AG08396 (cell line): ENCODE measurements around the gene MNAT1.
"Not testable (repeated sequence)": the region's sequence is repeated elsewhere in the genome, so short reads cannot be mapped to it uniquely, and the experiment has no call there.

Experiments used
- DNase-seq: peaks from one replicate; pipeline ENCODE4 v3.0.0; 2012; ENCODE audit warnings: low spot score, mixed read lengths

The MNAT1 gene

GRCh38 chr14:60734465-60735242 lies at the start of gene MNAT1:
Gene MNAT1 (plus strand): TSS chr14:60734761. CDS start chr14:60734863, 102 bp downstream.
- DNase-seq, result peak; percentile 76

- DNase-seq, result no peak
These were observed 47.7 kb upstream of the MNAT1 start for GRCh38 chr14:60686865-60687264.

GRCh38 chr14:60691383-60692113 lies 43.0 kb upstream of the MNAT1 start:
- no peak for DNase-seq

GRCh38 chr14:60695327-60695726 lies 39.2 kb upstream of the MNAT1 start:
- DNase-seq, result no peak

- DNase-seq, result no peak
These were observed 34.0 kb upstream of the MNAT1 start for GRCh38 chr14:60700598-60700997.

GRCh38 chr14:60705100-60705499 lies 29.5 kb upstream of the MNAT1 start:
- no peak for DNase-seq

GRCh38 chr14:60707858-60708257 lies 26.7 kb upstream of the MNAT1 start:
- no peak for DNase-seq

- DNase-seq, result no peak
These were observed 24.1 kb upstream of the MNAT1 start for GRCh38 chr14:60710494-60710893.

- no peak for DNase-seq
These were observed 21.0 kb upstream of the MNAT1 start for GRCh38 chr14:60713513-60713912.

- DNase-seq, result no peak
These were observed 14.2 kb upstream of the MNAT1 start for GRCh38 chr14:60720391-60720790.

GRCh38 chr14:60720962-60721325 lies 13.6 kb upstream of the MNAT1 start:
- peak; percentile 12 for DNase-seq

- peak; percentile 60 for DNase-seq
These were observed 13.0 kb upstream of the MNAT1 start for GRCh38 chr14:60721326-60722106.

GRCh38 chr14:60722107-60722356 lies 12.5 kb upstream of the MNAT1 start:
- no peak for DNase-seq

GRCh38 chr14:60722357-60723115 lies 12.0 kb upstream of the MNAT1 start:
- DNase-seq, result peak; percentile 76

GRCh38 chr14:60723116-60723906 lies 11.2 kb upstream of the MNAT1 start:
- peak; percentile 53 for DNase-seq

GRCh38 chr14:60723907-60724618 lies 10.5 kb upstream of the MNAT1 start, which contains the start of gene SIX4:
Gene SIX4 (minus strand): TSS chr14:60724351. CDS start chr14:60724074, 277 bp downstream.
- peak; percentile 88 for DNase-seq

- not testable (repeated sequence) for DNase-seq
These were observed 3.3 kb upstream of the MNAT1 start for GRCh38 chr14:60731291-60731690.

- no peak for DNase-seq
These were observed 1.6 kb upstream of the MNAT1 start for GRCh38 chr14:60732840-60733483.

- no peak for DNase-seq
These were observed 855 bp downstream of the MNAT1 start for GRCh38 chr14:60735416-60735815.

- peak; percentile 36 for DNase-seq
These were observed 1.9 kb downstream of the MNAT1 start for GRCh38 chr14:60736494-60736893.
